ENCODE data around the gene NGEF.

NGEF gene

DNA sequence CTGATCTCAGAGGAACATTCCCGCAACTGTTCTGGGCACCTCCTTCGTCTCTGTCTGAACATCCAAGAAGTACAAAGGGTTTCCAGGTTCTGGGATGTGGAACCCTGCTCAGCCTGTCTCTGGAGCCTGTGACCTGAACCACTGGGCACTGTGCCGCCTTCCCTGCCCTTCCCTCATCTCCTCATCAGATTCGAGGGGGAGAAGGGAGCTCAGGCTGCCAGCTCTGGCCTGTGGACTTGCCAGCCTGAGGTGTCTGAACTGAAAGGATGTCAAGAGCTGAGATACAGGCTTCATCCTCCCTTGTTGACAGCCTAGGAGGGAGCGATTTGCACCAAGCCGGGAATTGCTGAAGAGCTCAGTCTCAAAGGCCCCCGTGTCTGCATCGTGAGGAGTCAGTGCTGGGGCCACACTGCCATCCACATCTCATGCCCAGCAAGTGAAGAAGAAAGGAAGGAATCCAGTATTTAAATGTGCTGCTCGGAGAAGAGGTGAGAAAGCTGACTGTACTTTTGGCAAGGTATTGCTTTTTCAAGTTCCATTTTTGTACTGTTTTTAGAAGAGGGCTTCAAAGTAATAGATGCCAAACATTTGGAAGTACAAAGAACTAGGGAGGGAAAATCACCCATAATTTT, 32.0 kb upstream of the NGEF start:
- DNase-seq: no peak

DNA sequence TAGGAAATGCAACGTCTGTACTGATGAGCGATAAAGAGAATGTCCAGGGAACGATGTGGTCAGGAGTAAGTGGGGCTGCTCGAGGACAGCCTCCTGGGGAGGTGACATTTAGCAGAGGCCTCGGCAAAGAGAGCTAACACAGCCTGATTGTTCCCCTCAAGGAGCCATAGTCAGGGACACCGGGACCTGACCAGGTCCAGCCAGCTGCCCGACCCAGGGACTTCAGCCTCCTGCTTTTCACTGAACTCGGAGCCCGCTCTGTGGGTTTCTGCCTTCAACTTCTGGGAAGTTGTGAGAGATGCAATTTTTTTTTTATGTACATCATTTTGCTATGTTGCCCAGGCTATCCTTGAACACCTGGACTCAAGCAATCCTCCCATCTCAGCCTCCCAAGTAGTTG, 29.5 kb upstream of the NGEF start:
- DNase-seq: no peak

DNA sequence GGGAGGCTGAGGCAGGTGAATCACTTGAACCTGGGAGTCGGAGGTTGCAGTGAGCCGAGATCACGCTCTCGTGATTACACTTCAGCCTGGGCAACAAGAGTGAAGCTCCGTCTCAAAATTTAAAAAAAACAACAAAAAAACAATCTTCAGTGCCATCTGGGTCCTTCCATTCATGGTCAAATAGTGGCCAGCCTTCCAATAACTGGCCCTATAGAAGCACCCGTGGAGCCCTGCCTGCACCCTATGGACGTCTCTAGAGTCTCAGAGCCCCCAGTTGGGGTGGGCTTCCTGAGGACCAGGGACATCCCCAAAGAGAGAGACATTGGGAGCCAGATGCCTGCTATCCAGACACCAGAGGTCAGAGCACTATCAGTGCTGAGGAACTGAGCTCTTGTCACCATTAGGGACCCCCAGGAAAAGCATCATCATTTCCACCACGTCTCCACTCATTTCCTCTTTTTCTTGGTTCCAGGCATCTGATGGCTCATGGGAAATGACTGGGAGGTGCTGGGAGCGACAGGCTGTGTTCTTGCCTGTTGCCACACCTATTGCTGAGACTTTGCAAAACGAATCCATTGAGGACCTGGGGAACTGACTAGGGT, 28.8 kb upstream of the NGEF start:
- no peak for DNase-seq

DNA sequence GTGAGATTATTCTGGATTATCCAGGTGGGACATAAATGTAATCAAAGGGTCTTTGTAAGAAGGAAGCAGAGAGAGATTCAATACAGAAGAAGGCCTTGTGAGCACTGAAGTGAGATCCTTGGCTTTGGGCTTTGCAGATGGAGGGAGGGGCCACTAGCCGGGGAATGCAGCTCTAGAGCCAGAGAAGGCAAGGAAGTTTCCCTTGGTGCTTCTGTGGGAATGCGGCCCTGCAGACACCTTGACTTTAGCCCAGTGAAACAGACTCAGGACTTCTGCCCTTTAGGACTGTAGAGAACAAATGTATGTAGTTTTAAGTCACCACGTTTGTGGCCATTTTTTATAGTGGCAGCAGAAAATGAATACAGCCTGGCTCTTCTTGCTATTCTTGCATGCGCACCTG, 27.5 kb upstream of the NGEF start:
- no peak for DNase-seq

DNA sequence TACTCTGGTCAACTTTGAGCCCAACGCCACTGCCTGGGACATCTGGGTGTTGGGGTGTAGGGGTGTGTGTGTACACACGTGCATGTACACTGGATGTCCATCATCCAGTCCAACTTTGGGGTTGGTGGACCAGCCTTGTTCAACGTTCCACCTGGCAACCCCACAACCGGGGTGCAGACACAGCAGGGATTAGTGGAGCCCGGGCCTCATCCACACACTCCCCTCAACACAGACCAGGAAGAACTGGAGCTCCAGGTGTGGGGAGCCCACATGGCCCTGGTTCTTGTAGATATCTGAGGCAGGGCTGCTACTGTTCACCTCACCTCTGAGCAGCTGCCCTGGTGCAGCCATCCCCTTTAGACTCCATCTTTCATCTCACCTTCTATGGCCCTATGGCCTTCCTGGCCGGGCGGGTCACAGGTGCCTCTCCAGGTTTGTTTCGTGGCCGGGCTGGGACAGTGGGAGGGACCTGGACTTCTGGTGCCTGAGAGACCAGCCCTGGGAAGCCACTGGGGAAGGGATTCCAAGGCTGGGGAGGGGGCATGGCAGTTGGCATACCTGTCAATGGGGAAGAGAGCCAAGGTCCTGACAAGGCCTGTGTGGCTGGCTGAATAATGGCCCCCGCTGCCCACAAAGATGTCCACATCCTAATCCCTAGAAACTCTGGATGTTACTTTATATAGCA, 26.9 kb upstream of the NGEF start:
- no peak for DNase-seq

DNA sequence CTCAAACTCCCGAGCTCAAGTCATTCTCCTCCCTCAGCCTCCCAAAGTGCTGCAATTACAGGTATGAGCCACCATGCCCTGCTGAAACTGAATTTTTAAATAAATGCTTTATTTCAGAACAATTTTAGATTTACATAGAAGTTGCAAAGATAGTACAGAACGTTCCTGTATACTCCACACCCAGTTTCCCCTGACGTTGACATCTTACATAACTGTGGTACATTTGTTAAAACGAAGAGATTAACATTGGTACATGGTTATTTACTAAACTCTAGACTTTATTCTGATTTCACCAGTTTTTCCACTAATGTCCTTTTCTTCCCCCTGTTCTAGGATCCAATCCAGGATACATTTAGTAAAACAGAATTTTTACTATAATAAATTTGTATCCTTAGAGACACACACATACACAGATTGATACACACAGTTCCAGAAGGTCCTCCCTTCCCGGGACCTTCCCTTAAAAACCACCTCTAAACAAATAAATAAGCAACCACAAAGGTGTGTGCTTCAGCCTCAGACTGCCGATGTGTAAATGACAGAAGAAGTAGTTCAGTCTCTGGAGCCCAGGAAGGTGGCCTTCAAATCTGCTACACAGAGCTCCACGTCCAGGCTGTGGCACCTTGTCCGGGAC, 26.3 kb upstream of the NGEF start:
- no peak for DNase-seq

DNA sequence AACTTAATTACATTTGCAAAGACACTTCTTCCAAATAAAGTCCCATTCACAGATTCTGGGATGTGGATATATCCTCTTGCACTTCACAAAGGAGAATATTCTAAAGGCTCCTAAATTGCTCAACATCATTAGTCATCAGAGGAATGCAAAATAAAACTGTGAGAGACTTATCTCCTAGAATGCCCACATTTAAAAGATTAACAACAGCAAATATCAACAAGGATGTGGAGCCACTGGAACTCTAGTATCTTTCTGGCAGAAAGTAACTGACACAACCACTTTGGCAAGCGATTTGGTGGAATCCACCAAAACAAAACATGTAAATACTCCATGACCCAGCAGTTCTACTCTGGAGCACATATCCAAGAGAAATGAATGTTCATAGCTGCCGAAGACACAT, 24.0 kb upstream of the NGEF start:
- DNase-seq: no peak

DNA sequence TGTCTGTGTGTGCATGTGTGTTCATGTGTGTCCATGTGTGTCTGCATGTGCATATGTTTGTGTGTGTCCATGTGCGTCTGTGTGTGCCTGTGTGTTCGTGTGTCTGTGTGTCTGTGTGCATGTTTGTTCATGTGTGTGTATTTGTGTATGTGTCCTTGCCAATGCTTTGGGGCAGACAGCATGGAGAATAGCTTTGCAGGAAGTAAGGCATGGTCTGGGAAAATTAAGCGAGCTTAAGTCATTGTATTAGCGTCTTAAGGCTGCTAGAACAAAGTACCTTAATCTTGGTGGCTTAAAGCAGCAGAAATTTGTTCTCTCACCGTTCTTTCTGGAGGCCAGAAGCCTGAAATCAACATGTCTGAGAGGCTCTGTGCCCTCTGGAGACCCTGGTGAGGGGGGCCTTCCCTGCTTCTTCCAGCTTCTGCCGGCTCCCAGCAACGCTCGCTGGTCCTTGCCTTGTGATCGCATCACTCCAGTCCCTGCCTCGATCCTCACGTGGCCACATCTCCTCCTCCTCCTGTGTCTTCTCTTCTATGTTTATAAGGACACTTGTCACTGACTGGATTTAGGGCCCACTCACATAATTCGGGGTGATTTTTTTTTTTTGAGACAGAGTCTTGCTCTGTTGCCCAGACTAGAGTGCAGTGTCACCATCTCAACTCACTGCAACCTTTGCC, 23.2 kb upstream of the NGEF start:
- DNase-seq: no peak

DNA sequence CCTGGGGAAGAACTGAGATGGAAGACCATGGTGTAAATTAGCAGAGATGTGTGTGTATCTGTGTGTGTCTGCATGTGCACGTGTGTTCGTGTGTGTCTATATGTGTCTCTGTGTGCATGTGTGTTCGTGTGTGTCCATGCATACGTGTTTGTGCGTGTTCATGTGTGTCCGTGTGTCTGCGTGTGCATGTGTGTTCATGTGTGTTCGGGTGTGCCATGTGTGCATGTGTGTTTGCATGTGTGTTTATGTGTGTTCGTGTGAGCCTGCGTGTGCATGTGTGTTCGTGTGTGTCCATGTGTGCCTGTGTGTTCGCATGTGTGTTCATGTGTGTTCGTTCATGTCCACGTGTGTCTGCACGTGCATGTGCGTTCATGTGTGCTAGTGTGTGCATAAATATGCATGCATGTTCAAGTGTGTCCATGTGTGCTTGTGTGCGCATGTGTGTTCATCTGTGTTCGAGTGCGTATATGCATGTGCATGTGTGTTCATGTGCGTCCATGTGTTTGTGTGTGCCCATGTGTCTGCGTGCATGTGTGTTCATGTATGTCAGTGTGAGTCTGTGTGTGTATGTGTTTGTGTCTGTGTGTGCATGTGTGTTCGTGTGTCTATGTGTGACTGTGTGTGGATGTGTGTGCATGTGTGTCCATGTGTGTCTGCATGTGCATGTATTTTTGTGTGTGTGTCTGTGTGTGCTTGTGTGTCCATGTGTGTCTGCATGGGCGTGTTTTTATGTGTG, 22.5 kb upstream of the NGEF start:
- DNase-seq: no peak

DNA sequence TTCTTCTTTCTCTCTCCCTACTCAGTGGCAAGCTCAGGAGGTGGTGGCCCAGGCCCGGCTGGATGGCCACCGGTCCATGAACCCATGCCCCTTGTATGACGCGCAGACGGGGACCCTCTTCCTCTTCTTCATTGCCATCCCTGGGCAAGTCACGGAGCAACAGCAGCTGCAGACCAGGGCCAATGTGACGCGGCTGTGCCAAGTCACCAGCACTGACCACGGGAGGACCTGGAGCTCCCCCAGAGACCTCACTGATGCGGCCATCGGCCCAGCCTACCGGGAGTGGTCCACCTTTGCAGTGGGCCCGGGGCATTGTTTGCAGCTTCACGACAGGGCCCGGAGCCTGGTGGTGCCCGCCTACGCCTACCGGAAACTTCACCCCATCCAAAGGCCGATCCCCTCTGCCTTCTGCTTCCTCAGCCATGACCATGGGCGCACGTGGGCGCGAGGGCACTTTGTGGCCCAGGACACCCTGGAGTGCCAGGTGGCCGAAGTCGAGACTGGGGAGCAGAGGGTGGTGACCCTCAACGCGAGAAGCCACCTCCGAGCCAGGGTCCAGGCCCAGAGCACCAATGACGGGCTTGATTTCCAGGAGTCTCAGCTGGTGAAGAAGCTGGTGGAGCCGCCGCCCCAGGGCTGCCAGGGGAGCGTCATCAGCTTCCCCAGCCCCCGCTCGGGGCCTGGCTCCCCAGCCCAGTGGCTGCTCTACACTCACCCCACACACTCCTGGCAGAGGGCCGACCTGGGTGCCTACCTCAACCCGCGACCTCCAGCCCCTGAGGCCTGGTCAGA, 21.2 kb upstream of the NGEF start:
- no peak for DNase-seq

DNA sequence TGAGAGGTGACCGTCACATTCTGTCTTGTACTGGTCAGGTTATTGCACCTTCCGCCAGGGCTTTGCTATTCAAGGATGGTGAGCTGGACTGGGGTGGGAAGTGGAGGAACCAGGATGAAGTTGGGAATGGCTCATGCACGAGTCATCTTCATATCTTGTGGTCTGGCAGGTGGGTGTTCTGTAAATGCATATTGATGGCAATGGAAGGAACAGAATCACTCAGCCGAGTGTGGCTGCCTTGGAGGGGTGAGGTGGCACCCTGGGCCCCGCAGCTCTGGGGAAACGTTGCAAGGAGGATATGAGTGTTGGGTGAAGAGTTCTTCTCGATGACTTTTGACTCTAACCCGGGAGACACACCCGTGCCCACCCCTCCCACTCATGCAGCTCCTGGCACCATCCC, 20.6 kb upstream of the NGEF start:
- no peak for DNase-seq

DNA sequence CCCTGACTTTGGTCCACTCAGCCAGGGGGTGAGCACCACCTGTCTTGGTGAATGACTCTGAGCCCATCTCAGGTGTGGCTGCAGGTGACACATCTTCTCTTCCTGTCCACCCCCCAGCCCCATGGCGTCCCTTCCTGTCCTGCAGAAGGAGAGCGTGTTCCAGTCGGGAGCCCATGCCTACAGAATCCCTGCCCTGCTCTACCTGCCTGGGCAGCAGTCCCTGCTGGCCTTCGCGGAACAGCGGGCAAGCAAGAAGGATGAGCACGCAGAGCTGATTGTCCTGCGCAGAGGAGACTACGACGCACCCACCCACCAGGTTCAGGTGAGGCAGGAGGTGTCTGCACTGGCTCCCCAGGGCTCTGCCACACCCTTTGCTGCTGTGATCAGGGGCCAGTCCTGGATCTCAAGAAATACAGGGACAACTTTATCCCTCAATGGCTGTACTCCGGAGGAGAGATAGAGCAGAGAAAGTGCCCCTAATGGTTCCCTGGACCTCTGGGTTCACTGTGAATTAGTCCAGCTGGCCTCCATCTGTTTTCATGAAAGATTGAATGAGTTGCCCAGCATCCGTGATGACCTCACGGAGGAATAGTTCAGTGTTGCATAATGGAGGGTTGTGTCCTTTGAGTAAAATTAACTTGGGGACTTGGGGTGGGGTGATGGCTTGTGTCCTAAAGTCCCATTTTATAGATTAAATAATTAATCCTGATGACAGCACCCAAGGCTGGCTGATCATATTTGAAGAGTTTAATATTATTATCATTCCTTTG, 19.7 kb upstream of the NGEF start, which contains the start of gene NEU2:
Gene NEU2 (plus strand): TSS at position 122 of the 770 bp plus-strand sequence. CDS start 0 bp downstream, at position 122.
- DNase-seq: no peak

DNA sequence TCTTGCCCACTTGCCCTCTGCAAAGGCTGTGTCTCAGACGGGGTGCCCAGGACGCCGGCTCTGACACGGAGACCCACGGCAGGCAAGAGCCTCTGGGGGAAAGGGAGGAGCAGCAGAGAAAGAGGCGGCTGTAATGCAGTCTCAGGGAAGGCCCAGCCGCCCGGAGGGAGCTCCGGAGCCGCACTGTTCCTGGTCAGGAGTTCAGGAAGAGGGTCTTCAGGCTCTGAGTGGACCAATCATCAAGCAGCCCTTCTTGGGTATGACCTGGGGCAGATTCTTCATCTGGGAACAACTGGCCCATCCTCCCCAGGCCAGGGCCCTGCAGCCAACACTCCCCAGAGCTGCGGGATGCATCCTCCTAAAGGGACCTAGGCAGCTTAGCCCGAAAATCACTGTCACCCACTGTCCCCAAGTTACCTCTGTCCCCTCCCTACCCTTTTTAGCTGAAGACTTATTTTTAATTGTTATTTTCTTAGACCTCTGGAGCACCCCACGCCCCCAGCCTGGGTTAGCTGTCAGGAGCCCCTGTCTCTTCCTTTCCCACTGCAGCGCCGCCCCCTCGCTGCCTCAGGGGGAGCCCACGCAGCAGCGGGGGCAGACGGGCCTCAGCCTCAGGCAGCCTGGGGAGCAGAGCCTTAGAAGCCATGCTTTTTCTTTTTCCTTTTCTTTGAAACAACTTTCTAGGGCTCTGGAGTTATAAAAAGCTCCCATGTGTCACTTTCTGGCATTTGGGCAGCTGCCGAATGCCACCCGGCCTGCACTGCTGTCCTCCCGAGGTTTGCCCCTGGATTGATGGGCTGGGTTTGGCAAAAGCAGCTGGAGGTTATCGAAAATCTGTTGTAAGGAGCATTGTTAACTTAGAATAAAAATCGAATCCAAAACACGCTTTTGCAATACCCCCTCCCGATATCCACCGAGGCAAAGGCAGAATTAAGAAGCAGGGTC, 18.8 kb upstream of the NGEF start:
- DNase-seq: no peak

DNA sequence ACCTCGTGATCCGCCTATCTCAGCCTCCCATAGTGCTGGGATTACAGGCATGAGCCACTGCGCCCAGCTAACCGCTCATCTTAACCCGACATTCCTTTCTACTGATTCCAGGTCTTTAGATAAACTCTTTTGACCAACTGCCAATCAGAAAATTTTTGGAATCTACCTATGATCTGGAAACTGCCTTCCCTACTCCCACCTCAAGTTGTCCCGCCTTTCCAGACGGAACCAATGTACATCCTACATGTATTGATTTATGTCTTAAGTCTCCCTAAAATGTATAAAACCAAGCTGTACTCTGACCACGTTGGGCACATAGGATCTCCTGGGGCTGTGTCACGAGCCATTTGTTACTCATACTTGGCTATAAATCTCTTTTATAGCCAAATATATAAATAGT, 16.3 kb upstream of the NGEF start:
- DNase-seq: no peak

DNA sequence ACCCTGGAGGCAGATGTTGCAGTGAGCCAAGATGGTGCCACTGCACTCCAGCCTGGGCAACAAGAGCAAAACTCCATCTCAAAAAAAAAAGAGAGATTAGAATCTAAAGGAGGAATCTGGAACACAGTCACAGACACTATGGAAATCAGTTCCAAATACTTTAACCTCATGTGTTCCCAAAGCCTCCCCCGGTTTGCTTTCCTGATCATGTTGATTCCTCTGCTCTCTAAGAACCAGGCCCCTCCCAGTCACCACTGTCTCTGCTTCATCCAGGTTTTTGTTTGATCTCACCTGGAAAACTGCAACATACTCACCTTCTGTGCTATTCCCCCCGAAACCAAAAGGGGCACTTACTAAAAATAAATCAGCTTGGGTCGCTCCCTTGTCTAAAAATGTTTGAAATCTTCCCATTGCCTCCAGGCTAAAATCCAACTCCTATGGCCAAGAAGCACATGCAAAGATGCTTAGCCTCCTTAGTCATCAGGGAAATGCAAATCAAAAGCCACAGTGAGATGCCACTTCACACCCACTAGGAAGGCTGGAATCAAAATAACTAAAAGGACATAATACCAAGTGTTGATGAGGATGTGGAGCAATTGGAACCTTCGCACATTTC, 13.2 kb upstream of the NGEF start:
- no peak for DNase-seq

DNA sequence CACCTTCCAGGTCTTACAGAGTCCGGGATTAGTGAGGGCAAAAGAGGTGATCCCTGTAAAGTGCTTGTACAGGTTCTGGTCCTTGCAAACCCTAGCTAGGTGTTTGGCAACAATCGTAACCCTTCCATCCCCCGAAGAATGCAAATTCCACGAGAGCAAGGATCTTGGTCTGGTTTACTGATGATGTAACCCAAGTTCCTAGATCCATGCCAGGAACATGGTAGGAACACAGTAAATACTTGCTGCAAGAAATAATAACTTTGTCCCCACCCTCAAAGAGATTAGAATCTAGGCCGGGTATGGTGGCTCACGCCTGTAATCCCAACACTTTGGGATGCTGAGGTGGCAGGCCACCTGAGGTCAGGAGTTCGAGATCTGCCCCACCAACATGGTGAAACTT, 12.7 kb upstream of the NGEF start:
- DNase-seq: no peak

DNA sequence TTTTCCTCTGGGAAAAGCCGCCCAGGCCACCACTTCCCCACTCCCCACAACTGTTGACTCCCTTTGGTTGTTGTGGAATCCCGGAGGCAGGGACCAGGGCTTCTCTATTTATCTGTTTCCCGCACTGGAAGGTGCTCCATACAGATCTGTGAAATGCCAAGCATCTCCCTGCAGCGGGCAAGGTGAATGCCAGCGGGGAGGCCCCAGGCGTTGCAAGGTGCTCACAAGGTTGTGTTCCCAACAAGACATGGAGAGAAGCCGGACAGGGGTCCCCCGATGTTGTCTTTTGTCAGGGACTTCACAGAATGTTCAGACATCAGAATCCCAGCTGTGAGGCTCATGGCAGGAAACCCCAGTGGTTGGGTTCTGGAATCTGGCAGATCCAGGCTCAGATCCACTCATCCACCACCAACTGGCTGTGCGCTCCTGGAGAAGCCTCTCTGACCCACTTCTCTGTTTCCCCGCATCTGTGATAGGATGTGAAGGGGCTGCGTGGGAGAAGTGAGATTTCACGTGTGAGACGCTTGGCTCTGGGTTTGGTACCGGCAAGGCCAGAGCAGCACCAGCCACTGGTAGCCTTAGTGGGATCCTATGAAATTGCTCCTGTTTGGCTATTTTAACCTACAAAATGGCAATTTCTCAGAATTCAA, 10.8 kb upstream of the NGEF start:
- no peak for DNase-seq

DNA sequence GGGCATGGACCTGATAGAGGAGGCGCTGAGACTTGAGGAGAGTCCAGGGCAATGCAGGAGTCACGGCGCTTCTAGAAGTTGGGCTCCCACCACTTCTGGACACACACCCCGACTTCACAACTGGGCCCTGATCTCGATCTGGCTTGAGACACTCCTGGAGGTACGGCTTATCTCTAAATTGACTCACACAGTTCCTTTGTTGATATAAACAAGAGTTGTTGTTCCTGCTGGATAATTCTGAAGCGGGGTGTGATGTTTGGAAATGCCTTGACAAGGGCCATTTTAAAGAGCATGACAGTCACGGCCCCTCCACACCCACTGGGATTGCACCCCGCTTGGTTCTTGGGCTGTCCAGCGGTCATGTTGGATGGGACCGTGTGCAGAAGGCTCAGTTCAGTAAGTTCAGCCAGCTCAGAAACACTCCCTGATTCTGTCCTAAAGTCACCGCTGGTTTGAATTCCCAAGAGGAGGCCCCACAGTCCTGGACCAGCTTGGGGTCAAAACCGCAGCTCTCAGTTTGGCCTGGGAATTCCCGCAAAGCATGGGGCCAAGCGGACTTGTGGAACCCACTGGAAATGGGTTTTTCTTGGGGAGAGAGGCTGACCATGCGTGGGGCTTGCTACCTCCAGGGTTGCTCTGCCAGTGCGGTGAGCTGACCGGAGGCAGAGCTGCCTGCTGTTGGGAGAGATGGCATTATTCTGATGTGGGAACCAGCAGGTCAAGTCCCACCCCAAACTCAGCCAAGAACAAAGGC, 10.1 kb upstream of the NGEF start:
- no peak for DNase-seq
